ENCODE results near the gene DAAM2.

DAAM2 gene

DNA sequence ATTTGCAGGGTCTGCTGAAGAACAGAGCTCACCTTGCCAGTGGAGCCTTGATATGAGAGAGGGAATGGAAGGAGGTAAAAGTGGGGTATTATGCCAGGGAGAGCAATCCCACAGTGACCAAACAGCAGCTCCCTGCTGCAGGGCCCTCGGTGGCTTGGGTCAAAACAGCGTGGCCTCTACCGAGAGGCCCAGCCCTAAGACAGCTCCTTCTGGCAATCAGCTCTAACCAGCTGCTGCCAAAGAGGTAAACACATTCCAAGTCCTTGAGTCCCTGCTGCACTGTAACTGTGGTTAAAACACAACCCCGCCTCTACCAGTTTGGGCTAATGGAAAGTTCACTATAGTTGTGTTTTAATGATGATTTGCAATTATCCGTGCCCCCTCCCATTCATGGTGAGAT is 1.4 kb upstream of the DAAM2 start:
- peaks cover 15% of the 10 kb centered on the region for H3K4me1 ChIP-seq (ENCODE audit: insufficient read depth, low read length)
- 90% methylated on average over 5 of the region's 5 CpGs for whole genome bisulfite sequencing
- H3K36me3 ChIP-seq (ENCODE audit: insufficient read depth, low read length) = no peaks in the 10 kb centered on the region
- H3K9ac ChIP-seq (ENCODE audit: low read depth, low read length) = no peak overlapping the region
- H3K27ac ChIP-seq (ENCODE audit: low read depth, low read length) = no peak overlapping the region
- no peak overlapping the region for H3K4me3 ChIP-seq (ENCODE audit: low read length)
- H3K27me3 ChIP-seq (ENCODE audit: insufficient read depth, low read length) = peaks cover 29% of the 10 kb centered on the region
- H3K9me3 ChIP-seq (ENCODE audit: insufficient read depth, low read depth, low read length) = no peaks in the 10 kb centered on the region

DNA sequence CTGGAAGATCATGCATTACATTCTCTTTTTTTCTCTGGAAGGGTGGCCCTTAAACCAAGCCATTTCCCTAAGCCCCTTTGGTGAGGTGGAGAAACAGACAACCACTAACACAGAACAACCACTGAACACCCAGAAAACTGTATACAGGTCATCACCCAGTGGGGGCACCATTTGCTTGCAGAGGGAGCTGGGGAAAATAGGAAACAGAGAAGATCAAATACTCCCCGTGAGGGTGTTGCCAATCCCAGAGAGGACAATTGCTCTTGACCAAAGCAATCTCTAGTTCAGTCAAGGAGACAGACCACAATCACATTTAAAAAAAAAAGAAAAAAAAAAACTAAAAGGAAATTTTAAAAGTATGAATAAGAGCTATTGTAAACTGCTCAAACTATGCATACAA is 865 bp upstream of the DAAM2 start:
- Histone ChIP-seq H3K27me3 (ENCODE audit: insufficient read depth, low read length) (peaks cover 29% of the 10 kb centered on the region), H3K9me3 (ENCODE audit: insufficient read depth, low read depth, low read length) (no peaks in the 10 kb centered on the region), H3K36me3 (ENCODE audit: insufficient read depth, low read length) (no peaks in the 10 kb centered on the region), H3K9ac (ENCODE audit: low read depth, low read length) (no peak overlapping the region), H3K4me1 (ENCODE audit: insufficient read depth, low read length) (peaks cover 15% of the 10 kb centered on the region), H3K4me3 (ENCODE audit: low read length) (peak overlapping the region; percentile 62; the same call in 1 of the 2 replicates), H3K27ac (ENCODE audit: low read depth, low read length) (no peak overlapping the region)
- WGBS = 8% methylated on average over 1 of the region's 1 CpG

DNA sequence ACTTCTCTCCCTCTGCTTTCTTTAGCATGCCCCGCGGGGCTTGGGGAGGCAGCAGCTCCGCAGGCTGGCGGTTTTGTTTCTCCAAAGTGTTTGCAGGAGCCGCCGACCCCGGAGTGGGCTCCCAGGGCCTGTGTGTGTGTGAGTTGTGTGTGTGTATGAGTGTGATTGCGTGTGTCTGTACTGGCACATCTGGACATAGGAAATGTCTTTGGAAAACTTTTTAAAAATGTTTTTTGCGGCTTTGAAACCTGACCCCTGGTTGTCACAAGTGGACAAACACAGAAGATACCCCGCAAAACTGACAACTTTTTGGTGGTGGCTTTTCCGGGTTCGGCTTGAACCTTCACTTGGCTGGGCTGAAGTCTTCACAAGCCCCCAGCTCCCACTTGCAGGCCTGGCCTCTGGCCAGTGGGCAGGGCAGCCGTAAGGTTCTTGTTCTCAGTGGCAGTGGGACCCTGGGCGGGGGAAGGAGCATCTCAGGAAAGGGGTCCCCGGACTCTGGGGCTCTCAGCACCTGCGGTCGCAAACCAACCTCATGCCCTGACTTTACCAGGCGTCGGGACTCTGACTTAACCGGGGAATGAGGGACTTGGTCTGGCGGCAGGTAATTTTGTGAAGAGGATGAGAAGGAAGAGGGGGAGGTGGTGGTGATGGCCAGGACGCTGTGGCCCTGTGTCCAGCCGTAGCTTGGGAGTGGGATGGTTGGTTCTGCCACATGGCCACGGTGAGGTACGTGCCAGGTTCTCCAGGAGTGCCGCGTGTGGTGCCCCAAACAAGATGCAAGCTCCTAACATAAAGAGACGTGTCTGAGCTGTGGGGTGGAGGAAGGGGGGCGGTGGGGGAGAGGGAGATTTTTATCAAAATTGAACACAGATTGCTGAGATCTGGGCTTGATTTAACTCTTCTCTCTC is 619 bp downstream of the DAAM2 start:
- Histone ChIP-seq H3K9ac (ENCODE audit: low read depth, low read length) (peak overlapping the region; percentile 72), H3K4me3 (ENCODE audit: low read length) (peak overlapping the region; percentile 62), H3K4me1 (ENCODE audit: insufficient read depth, low read length) (peaks cover 15% of the 10 kb centered on the region), H3K27ac (ENCODE audit: low read depth, low read length) (no peak overlapping the region), H3K36me3 (ENCODE audit: insufficient read depth, low read length) (no peaks in the 10 kb centered on the region), H3K9me3 (ENCODE audit: insufficient read depth, low read depth, low read length) (no peaks in the 10 kb centered on the region), H3K27me3 (ENCODE audit: insufficient read depth, low read length) (peaks cover 29% of the 10 kb centered on the region)
- WGBS = 49% methylated on average over 29 of the region's 29 CpGs

DNA sequence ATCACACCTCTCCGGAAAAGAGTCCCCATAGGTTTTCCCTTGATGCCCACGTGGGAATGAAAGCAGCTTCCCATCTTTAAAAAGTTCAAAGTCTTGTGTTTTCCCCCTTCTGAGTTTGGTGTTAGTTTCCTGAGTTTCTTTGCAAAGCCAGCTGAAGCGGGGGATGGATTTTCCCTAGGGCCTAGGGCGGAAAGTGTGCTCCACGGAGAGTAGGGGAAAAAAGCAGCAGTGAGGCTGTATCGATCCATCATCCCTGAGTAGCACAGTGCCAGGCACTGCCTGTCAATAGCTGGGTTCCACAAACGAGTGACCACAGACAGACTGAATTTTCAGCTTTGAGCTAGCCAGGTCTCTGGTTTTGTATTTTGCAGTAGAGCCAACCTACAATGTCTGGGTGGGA is 1.3 kb downstream of the DAAM2 start:
- Histone ChIP-seq H3K27me3 (ENCODE audit: insufficient read depth, low read length) (peaks cover 29% of the 10 kb centered on the region), H3K4me3 (ENCODE audit: low read length) (no peak overlapping the region), H3K27ac (ENCODE audit: low read depth, low read length) (no peak overlapping the region), H3K9ac (ENCODE audit: low read depth, low read length) (no peak overlapping the region), H3K9me3 (ENCODE audit: insufficient read depth, low read depth, low read length) (no peaks in the 10 kb centered on the region), H3K36me3 (ENCODE audit: insufficient read depth, low read length) (no peaks in the 10 kb centered on the region), H3K4me1 (ENCODE audit: insufficient read depth, low read length) (peaks cover 15% of the 10 kb centered on the region)
- 68% methylated on average over 7 of the region's 7 CpGs for WGBS

DNA sequence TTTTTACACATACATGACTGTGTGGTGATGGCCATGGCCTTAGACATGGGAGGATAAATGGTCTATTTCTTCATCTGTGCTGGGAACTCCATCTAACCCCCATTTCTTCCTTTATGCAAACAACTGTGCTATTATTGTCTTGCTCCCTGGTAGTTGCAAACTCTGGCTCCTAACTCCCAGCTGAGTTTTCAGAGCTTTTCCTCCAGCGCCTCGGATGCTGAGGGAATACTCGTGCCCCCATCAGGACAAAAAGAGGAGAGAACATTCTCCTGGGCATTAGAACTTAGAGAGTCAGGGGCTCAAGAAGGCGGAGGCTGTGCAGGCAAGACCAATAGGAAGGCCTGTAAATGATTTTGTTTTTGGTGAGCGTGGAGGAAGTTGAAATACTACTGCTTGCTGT is 2.1 kb downstream of the DAAM2 start:
- Histone ChIP-seq H3K27ac (ENCODE audit: low read depth, low read length) (no peak overlapping the region), H3K9ac (ENCODE audit: low read depth, low read length) (no peak overlapping the region), H3K27me3 (ENCODE audit: insufficient read depth, low read length) (peaks cover 29% of the 10 kb centered on the region), H3K4me3 (ENCODE audit: low read length) (no peak overlapping the region), H3K4me1 (ENCODE audit: insufficient read depth, low read length) (peaks cover 15% of the 10 kb centered on the region), H3K9me3 (ENCODE audit: insufficient read depth, low read depth, low read length) (no peaks in the 10 kb centered on the region), H3K36me3 (ENCODE audit: insufficient read depth, low read length) (no peaks in the 10 kb centered on the region)
- 78% methylated on average over 5 of the region's 5 CpGs for WGBS

DNA sequence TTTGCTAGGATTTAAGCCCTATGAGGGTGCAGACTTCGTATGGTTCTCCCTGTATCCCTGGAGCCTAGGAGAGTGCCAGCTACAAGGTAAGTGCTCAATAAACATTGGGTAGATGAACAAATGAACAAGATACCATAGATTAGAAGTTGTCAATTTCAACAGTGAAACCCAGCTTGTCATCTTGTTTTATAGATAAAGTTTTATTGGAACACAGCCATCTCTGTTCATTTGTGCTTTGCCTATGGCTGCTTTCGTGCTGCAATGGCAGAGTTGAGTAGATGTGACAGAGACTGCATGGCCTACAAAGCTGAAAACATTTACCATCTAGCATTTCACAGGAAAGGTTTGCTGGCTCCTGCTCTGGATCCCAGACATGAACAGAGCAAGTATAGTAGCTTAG is 5.6 kb downstream of the DAAM2 start:
- Histone ChIP-seq H3K36me3 (ENCODE audit: insufficient read depth, low read length) (no peaks in the 10 kb centered on the region), H3K4me1 (ENCODE audit: insufficient read depth, low read length) (peaks cover 6% of the 10 kb centered on the region), H3K27ac (ENCODE audit: low read depth, low read length) (no peak overlapping the region), H3K4me3 (ENCODE audit: low read length) (no peak overlapping the region), H3K9ac (ENCODE audit: low read depth, low read length) (no peak overlapping the region), H3K9me3 (ENCODE audit: insufficient read depth, low read depth, low read length) (no peaks in the 10 kb centered on the region), H3K27me3 (ENCODE audit: insufficient read depth, low read length) (peaks cover 15% of the 10 kb centered on the region)
- whole genome bisulfite sequencing = 95% methylated on average over 2 of the region's 2 CpGs

DNA sequence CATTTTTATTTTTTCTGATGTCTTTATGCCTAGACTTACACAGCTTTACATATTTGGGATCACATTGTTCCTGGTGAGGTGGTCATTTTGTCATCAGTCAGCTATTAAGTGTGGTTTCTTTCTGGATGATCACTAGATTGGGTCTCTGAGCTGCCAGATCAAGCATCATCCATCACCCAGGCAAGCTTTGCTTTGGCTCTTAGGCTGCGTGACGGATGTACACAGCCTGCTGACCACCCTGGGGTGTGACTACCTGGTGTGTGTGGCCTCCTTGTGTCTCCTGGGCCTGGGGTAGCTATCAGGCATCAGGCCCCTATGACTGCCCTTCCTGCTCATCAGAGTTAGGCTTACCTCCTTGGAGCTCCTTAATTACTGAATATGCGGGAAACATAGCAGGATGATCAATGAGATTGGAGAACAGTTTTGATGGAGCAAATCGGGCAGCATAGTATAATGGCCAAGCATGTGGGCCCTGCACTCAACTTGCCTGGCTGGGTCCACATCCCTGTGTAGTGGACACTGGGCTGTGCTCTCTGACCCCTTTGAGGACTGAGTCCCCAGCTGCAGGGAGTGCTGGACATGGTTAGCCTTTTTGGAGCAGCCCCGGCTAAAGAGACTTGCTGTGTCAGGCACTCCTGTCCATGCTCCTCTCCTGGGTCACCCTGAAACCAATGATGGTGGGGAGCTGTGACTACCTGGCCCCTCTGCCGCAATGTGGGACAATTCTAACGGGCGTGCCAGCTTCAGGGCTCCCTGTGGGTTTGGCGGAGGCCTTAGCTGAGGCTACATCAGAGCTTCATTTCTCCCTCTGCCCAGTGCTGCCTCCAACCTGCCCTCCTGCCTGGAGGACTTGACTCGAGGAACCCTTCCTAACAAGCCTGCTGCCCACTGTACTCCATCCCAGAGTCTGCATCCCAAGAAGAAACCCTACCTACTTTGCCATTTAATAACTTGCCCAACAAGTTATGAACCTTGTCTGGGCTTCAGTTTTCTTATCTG is 8.2 kb downstream of the DAAM2 start:
- 96% methylated on average over 10 of the region's 10 CpGs for WGBS
- H3K36me3 ChIP-seq (ENCODE audit: insufficient read depth, low read length) = no peaks in the 10 kb centered on the region

DNA sequence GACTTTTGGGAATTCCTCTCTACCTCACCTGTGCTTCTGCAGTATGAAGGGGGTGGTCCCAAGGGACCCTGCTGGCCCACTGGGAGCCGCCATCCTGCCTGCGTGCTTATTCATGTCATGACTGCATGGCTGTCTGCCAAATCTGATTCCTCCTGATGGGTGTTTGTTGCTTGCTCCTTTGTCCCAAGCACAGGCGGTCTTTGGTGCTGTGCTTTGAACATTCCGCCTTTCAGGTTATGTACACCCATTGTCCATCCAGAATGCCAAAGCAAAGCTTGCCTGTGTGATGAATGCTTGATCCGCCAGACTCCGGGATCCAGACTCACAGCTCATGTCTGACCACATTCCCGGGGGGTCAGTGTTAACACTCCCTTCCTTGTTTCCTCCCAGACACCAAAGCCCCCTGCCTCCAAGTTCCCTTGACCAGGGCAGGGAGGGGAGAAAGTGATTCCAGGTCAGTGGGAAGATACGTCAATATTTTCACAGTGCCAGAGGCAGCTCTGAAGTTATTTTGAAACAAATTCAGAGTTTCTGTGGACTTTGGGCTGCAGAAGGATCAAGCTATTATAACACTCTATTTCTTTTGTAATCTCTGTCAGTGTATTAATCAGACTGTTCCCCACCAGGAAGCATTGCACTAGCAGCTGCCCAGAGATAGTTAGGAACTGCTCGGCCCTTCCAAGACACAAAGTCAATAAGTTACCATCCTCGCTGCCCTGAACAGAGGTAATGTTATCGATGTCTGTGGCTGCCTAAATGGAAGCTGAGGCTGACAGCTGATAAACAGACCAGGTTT is 9.5 kb downstream of the DAAM2 start:
- WGBS = 86% methylated on average over 11 of the region's 11 CpGs
- Histone ChIP-seq H3K27ac (ENCODE audit: low read depth, low read length) (no peak overlapping the region), H3K36me3 (ENCODE audit: insufficient read depth, low read length) (no peaks in the 10 kb centered on the region), H3K4me3 (ENCODE audit: low read length) (no peak overlapping the region), H3K9ac (ENCODE audit: low read depth, low read length) (no peak overlapping the region), H3K27me3 (ENCODE audit: insufficient read depth, low read length) (no peaks in the 10 kb centered on the region), H3K4me1 (ENCODE audit: insufficient read depth, low read length) (no peaks in the 10 kb centered on the region), H3K9me3 (ENCODE audit: insufficient read depth, low read depth, low read length) (no peaks in the 10 kb centered on the region)

More for the DNA sequence above, 8.2 kb downstream of the DAAM2 start:
- no peaks in the 10 kb centered on the region for H3K27me3 ChIP-seq (ENCODE audit: insufficient read depth, low read length)
- no peak overlapping the region for H3K4me3 ChIP-seq (ENCODE audit: low read length)
- no peak overlapping the region for H3K9ac ChIP-seq (ENCODE audit: low read depth, low read length)
- H3K9me3 ChIP-seq (ENCODE audit: insufficient read depth, low read depth, low read length) = no peaks in the 10 kb centered on the region
- H3K4me1 ChIP-seq (ENCODE audit: insufficient read depth, low read length) = no peaks in the 10 kb centered on the region
- no peak overlapping the region for H3K27ac ChIP-seq (ENCODE audit: low read depth, low read length)

DNA sequence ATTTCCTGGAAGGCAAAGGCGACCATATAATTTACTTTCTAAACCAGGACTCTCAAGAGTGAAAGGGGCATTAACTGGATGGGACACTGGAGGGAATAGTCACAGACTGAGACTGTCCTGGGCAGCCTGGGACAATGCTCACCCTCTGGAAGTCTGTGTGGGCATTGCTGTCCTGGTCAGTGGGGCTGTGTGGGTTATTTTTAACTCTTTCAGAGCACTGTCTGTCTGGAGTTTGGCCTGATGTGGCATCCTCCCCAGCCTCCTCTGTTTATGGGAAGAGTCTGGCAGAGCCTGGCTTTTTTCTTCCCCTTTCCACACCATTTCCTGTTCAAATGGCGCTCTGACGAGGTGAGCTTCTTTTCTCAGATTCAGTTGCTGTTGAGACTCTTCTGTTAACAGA is 11.7 kb downstream of the DAAM2 start:
- H3K9ac ChIP-seq (ENCODE audit: low read depth, low read length) = no peak overlapping the region
- H3K27ac ChIP-seq (ENCODE audit: low read depth, low read length) = no peak overlapping the region
- H3K4me1 ChIP-seq (ENCODE audit: insufficient read depth, low read length) = peaks cover 8% of the 10 kb centered on the region; the same call in 1 of the 2 replicates
- no peaks in the 10 kb centered on the region for H3K27me3 ChIP-seq (ENCODE audit: insufficient read depth, low read length)
- WGBS = 87% methylated on average over 3 of the region's 3 CpGs
- no peaks in the 10 kb centered on the region for H3K9me3 ChIP-seq (ENCODE audit: insufficient read depth, low read depth, low read length)
- no peaks in the 10 kb centered on the region for H3K36me3 ChIP-seq (ENCODE audit: insufficient read depth, low read length)
- no peak overlapping the region for H3K4me3 ChIP-seq (ENCODE audit: low read length)

DNA sequence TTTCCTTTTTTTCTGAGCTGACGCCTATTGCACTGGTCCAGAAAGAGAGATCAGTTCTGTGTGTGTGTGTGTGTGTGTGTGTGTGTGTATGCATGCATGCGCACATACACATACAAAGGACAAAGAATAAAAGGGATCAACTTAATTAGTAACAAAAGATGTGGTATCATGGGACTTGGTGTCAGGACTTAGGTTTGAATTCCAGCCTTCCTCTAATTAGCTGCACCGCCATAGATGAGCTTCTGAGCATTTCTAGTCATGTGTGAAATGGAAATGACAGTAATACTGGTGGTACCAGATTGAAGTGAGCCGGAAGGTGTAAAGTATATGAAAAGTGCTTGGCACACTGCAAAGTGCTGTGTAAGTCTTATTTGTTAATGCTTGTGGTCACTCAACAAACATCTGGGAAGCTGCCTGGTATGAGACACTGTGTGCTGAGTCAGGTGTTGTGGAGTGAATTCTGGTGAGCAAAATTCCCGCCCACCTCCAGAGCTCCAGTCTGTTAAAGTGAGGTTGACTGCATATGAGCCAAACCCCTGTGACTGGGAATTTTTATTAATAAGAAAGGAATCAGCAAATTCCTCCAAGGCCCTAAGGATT is 12.4 kb downstream of the DAAM2 start:
- no peak overlapping the region for H3K4me3 ChIP-seq (ENCODE audit: low read length)
- no peaks in the 10 kb centered on the region for H3K9me3 ChIP-seq (ENCODE audit: insufficient read depth, low read depth, low read length)
- H3K36me3 ChIP-seq (ENCODE audit: insufficient read depth, low read length) = no peaks in the 10 kb centered on the region
- no peak overlapping the region for H3K27ac ChIP-seq (ENCODE audit: low read depth, low read length)
- H3K4me1 ChIP-seq (ENCODE audit: insufficient read depth, low read length) = peaks cover 8% of the 10 kb centered on the region; the same call in 1 of the 2 replicates
- WGBS = 95% methylated on average over 3 of the region's 5 CpGs
- H3K9ac ChIP-seq (ENCODE audit: low read depth, low read length) = no peak overlapping the region
- no peaks in the 10 kb centered on the region for H3K27me3 ChIP-seq (ENCODE audit: insufficient read depth, low read length)
